Hepatocyte (in vitro differentiated cells): ENCODE results near the gene TPPP.

Source experiments
- EZH2 ChIP-seq: fragments of 200-600 bp; sonication (generic); IDR thresholded peaks from 2 replicates; pipeline ENCODE4 v1.6.1; 2016; ENCODE audit warnings: antibody characterized with exemption, mild to moderate bottlenecking, borderline replicate concordance
- TF ChIP-seq, protein P1 (sequence below): fragments of 200-600 bp; sonication (generic); IDR thresholded peaks from 2 replicates; pipeline ENCODE4 v1.5.1; 2016; ENCODE audit warnings: antibody characterized with exemption, mild to moderate bottlenecking; ENCODE audit not compliant: poor library complexity

DNA sequence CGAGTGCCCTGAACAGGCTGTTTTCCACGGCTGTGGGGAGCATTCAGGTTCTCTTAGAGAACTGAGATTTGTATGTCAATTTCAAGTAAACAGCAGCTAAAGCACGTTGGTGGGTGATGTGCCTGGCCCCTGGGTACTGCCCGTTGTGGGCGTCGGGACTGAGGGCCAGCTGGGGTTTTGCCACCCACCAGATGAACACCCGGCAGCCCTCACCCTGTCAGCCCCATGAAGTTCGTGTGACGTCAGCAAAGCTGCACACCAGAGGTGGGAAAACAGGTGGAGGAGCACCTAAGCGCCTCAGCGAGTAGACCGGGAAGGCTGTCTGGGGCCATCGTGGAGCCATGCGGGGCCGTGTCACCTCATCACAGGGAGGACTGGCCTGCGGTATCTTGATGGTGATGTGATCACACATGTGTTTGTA is 71.8 kb downstream of the TPPP start:
- TF ChIP-seq, protein P1, sequence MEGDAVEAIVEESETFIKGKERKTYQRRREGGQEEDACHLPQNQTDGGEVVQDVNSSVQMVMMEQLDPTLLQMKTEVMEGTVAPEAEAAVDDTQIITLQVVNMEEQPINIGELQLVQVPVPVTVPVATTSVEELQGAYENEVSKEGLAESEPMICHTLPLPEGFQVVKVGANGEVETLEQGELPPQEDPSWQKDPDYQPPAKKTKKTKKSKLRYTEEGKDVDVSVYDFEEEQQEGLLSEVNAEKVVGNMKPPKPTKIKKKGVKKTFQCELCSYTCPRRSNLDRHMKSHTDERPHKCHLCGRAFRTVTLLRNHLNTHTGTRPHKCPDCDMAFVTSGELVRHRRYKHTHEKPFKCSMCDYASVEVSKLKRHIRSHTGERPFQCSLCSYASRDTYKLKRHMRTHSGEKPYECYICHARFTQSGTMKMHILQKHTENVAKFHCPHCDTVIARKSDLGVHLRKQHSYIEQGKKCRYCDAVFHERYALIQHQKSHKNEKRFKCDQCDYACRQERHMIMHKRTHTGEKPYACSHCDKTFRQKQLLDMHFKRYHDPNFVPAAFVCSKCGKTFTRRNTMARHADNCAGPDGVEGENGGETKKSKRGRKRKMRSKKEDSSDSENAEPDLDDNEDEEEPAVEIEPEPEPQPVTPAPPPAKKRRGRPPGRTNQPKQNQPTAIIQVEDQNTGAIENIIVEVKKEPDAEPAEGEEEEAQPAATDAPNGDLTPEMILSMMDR: no peak
- no peak for TF ChIP-seq EZH2
